Measurements from ENCODE around the gene NUDT13.

DNA sequence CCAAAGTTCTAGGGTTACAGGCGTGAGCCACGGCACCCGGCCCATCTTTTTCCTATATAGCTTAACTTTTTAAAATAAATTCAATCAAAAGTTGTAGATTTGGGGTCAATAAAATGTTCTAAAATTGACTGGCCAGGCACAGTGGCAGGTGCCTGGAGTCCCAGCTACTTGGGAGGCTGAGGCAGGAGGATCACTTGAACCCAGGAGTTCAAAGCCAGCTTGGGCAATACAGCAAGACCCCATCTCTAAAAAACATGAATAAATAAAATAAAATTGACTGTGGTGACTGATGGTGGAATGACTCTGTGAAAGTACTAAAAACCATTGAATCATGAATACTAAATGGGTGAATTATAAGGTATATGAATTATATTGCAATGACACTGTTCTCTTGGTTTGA, 34.4 kb upstream of the NUDT13 start:
- TF ChIP-seq POLR2A (IDR thresholded peaks at IDR 0.05; ENCODE audit: low read depth, low read length) (no peak), POLR2AphosphoS5 (IDR thresholded peaks at IDR 0.05; ENCODE audit: low read depth, low read length) (no peak)
